ENCODE measurements around the gene SLC17A3. TPM values are rescaled to one million over a fixed set of nuclear protein-coding genes. Genes with fewer than 3 reads are reported as not detected.

SLC17A3 gene
- total and polyA plus RNA-seq, 7 donors = not detected

GRCh38 chr6:25844518-25844917 lies 29.5 kb downstream of the SLC17A3 start:
- no peak overlapping the region for H3K27ac ChIP-seq
- DNase-seq (no peak), ATAC-seq (no peak)
- no peaks in the 10 kb centered on the region for H3K36me3 ChIP-seq (ENCODE audit: insufficient read depth in 1 of 2, low read depth in 1 of 2)
- intact Hi-C loops (cut with DNase I) = no loop called here
- no peaks in the 10 kb centered on the region for H3K9me3 ChIP-seq
- H3K4me3 ChIP-seq = no peak overlapping the region
- 39 to 50% (median 45%) methylated on average over 2 of the region's 2 CpGs for WGBS, 3 donors
- H3K4me1 ChIP-seq = no peaks in the 10 kb centered on the region
- no peak for TF ChIP-seq CTCF (IDR thresholded peaks at IDR 0.05)
- peaks cover 0 to 2% (median 0%) of the 10 kb centered on the region in 3 donors for H3K27me3 ChIP-seq (ENCODE audit: insufficient read depth in 3 of 3, low read length in 2 of 3)

GRCh38 chr6:25842526-25842925 lies 31.5 kb downstream of the SLC17A3 start:
- Histone ChIP-seq H3K4me3 (no peak overlapping the region), H3K4me1 (no peaks in the 10 kb centered on the region), H3K27me3 (ENCODE audit: insufficient read depth in 3 of 3, low read length in 2 of 3) (peaks cover 0 to 2% (median 0%) of the 10 kb centered on the region in 3 donors), H3K9me3 (no peaks in the 10 kb centered on the region), H3K27ac (no peak overlapping the region), H3K36me3 (ENCODE audit: insufficient read depth in 1 of 2, low read depth in 1 of 2) (no peaks in the 10 kb centered on the region)
- 94 to 98% (median 95%) methylated on average over 1 of the region's 1 CpG for WGBS, 3 donors
- DNase-seq (no peak), ATAC-seq (no peak)
- intact Hi-C loops (cut with DNase I) = no loop called here
- TF ChIP-seq CTCF (IDR thresholded peaks at IDR 0.05) = no peak

DNA sequence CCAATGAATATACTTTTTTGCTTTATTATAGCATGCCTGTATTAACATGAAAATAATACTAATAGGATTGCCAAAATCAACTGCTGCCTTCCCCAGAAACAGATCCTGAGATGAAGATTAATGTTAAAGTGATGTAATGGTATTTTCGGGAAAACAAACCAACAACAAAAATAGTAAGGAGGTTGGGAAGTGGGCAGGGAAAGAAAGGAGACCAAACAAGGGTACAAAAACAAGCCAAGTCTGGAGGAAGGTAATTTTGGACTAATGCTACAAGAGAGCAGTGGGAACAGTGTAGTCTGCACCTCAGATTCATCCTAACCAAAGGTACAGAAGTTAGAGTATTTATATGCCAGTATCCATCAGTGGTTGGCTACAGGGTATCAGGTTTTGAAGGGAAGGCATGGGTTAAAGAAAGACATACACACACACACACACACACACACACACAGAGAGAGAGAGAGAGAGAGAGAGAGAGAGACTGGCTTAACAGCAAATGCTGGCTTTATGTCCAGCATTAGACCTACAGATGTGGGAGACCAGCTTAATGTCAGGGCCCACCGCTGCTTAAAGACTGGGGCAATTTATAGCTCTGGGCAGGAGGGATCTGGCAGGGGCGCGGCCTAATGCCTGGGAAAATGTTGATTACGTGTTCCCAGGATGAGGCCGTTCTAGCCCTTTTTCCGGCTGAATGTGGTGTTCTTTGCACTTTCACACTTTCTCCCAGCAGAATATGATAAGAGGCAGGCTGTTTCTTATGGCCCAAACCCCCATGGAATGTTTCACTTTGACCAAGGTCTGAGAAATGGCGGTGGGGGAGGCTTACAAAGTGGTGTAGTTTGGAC lies 38.4 kb downstream of the SLC17A3 start:
- intact Hi-C loops (cut with DNase I) = no loop called here
- H3K36me3 ChIP-seq (ENCODE audit: insufficient read depth in 1 of 2, low read depth in 1 of 2) = no peaks in the 10 kb centered on the region
- no peak for TF ChIP-seq CTCF (IDR thresholded peaks at IDR 0.05)
- WGBS, 3 donors = 22 to 27% (median 25%) methylated on average over 8 of the region's 8 CpGs
- peaks cover 0 to 5% (median 2%) of the 10 kb centered on the region in 3 donors for H3K27me3 ChIP-seq (ENCODE audit: insufficient read depth in 3 of 3, low read length in 2 of 3)
- ATAC-seq = no peak
- H3K4me1 ChIP-seq = no peaks in the 10 kb centered on the region
- H3K27ac ChIP-seq = no peak overlapping the region
- no peak for DNase-seq
- no peaks in the 10 kb centered on the region for H3K9me3 ChIP-seq
- no peak overlapping the region for H3K4me3 ChIP-seq

GRCh38 chr6:25834950-25835349 lies 39.1 kb downstream of the SLC17A3 start:
- no peaks in the 10 kb centered on the region for H3K9me3 ChIP-seq
- no peak overlapping the region for H3K4me3 ChIP-seq
- no peak overlapping the region for H3K27ac ChIP-seq
- H3K36me3 ChIP-seq (ENCODE audit: insufficient read depth in 1 of 2, low read depth in 1 of 2) = no peaks in the 10 kb centered on the region
- 47 to 64% (median 59%) methylated on average over 1 of the region's 1 CpG for WGBS, 3 donors
- no peak for DNase-seq
- intact Hi-C loops (cut with DNase I) = no loop called here
- TF ChIP-seq CTCF (IDR thresholded peaks at IDR 0.05) = no peak
- no peaks in the 10 kb centered on the region for H3K4me1 ChIP-seq
- H3K27me3 ChIP-seq (ENCODE audit: insufficient read depth in 3 of 3, low read length in 2 of 3) = peaks cover 0 to 8% (median 2%) of the 10 kb centered on the region in 3 donors
- ATAC-seq = no peak
